ENCODE measurements around the gene SUMF1.

DNA sequence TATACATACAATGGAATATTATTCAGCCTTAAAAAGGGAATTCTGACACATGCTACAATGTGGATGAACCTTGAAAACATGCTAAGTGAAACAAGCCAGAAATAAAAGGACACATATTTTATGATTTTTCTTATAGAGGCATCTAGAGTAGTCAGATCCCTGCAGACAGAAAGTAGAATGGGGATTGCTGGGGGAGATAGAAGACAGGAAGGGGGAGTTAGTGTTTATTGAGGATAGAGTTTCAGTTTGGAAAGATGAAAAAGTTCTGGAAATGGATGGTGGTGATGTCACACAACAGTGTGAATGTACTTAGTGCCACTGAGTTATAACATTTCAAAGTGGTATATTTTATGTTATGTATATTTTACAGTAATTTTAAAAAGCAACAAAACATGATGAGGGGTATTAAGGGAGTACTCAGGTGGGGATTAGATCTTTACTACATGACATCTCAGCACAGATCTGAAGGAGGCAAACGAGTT, 30.8 kb upstream of the SUMF1 start:
- no peak for TF ChIP-seq POLR2A (IDR thresholded peaks at IDR 0.05)
- TF ChIP-seq CTCF (IDR thresholded peaks at IDR 0.05): no peak

Measured in uterus (tissue), 2 donors.